Cardiac muscle cell (in vitro differentiated cells and primary cell): ENCODE data around the gene SDSL. TPM values are rescaled to one million over a fixed set of nuclear protein-coding genes. Genes with fewer than 3 reads are reported as not detected.

Experiments
- DNase-seq, 2 donors: peaks; one replicate each; pipeline versions ENCODE4 v3.0.0 to v3.0.0-alpha.2; 2010 to 2017; ENCODE audit warnings: low read depth in 1 of 2, low spot score in 1 of 2
- H3K27ac ChIP-seq: fragments of 200-600 bp; sonication (generic); 2 replicates; pipeline ENCODE4 v1.5.1; 2016
- H3K27me3 ChIP-seq: fragments of 200-600 bp; sonication (generic); 2 replicates; pipeline ENCODE4 v1.6.0; 2016; ENCODE audit warnings: control low read depth
- H3K36me3 ChIP-seq: fragments of 200-600 bp; sonication (generic); 2 replicates; pipeline ENCODE4 v1.5.1; 2016; ENCODE audit warnings: control low read depth
- H3K4me1 ChIP-seq: fragments of 200-600 bp; sonication (generic); 2 replicates; pipeline ENCODE4 v1.8.1; 2017; ENCODE audit warnings: low read depth, mild to moderate bottlenecking, mixed run types
- H3K4me3 ChIP-seq: fragments of 200-600 bp; sonication (generic); 2 replicates; pipeline ENCODE4 v1.5.1; 2016; ENCODE audit warnings: mild to moderate bottlenecking
- H3K9me3 ChIP-seq: fragments of 200-600 bp; sonication (generic); 2 replicates; pipeline ENCODE4 v1.5.1; 2017; ENCODE audit warnings: low read depth, mild to moderate bottlenecking, control low read depth
- CTCF ChIP-seq: IDR thresholded peaks from 2 replicates; pipeline ENCODE4 v1.5.1; 2012; ENCODE audit warnings: low read depth, mild to moderate bottlenecking, low read length
- polyA plus RNA-seq: library from polyadenylated mRNA; unstranded; fragments of >200 nt; fragmentation: Nextera tagmentation; extraction: Ambion mirVana; gene quantifications from 2 replicates; pipeline ENCODE4 v1.2.1, GENCODE V29; 2016
- total RNA-seq: library from RNA; depleted of rRNA; stranded (reverse); fragments of >200 nt; gene quantifications from 2 replicates; pipeline ENCODE4 v1.2.3, GENCODE V29; 2016

SDSL gene
- total and polyA plus RNA-seq, 2 experiments from 2014 or later: 13.2 to 14.6 TPM

GRCh38 chr12:113456199-113456598, 34.0 kb downstream of the SDSL start:
- Histone ChIP-seq H3K9me3 (no peaks in the 10 kb centered on the region), H3K27ac (no peak overlapping the region), H3K27me3 (peaks cover 72% of the 10 kb centered on the region), H3K4me1 (no peaks in the 10 kb centered on the region), H3K36me3 (no peaks in the 10 kb centered on the region), H3K4me3 (no peak overlapping the region)
- DNase-seq: no peak
- no peak for TF ChIP-seq CTCF

- Histone ChIP-seq H3K27me3 (peaks cover 77% of the 10 kb centered on the region), H3K27ac (no peak overlapping the region), H3K4me1 (no peaks in the 10 kb centered on the region), H3K4me3 (no peak overlapping the region), H3K36me3 (no peaks in the 10 kb centered on the region), H3K9me3 (no peaks in the 10 kb centered on the region)
- no peak for DNase-seq
- no peak for TF ChIP-seq CTCF
Measured at GRCh38 chr12:113456761-113457160, 34.6 kb downstream of the SDSL start.

- no peak for TF ChIP-seq CTCF
- H3K9me3 ChIP-seq: no peaks in the 10 kb centered on the region
- H3K27me3 ChIP-seq: peaks cover 77% of the 10 kb centered on the region
- H3K4me3 ChIP-seq: no peak overlapping the region
- no peak overlapping the region for H3K27ac ChIP-seq
- H3K36me3 ChIP-seq: no peaks in the 10 kb centered on the region
- H3K4me1 ChIP-seq: no peaks in the 10 kb centered on the region
- DNase-seq: no peak
Measured at GRCh38 chr12:113457185-113457584, 35.0 kb downstream of the SDSL start.

GRCh38 chr12:113457710-113458109, 35.5 kb downstream of the SDSL start:
- DNase-seq: no peak
- no peak for TF ChIP-seq CTCF
- Histone ChIP-seq H3K4me3 (no peak overlapping the region), H3K36me3 (no peaks in the 10 kb centered on the region), H3K9me3 (no peaks in the 10 kb centered on the region), H3K27me3 (peaks cover 77% of the 10 kb centered on the region), H3K27ac (no peak overlapping the region), H3K4me1 (no peaks in the 10 kb centered on the region)

GRCh38 chr12:113459981-113460380, 37.8 kb downstream of the SDSL start:
- no peaks in the 10 kb centered on the region for H3K4me1 ChIP-seq
- DNase-seq: no peak
- H3K9me3 ChIP-seq: no peaks in the 10 kb centered on the region
- no peaks in the 10 kb centered on the region for H3K36me3 ChIP-seq
- H3K27me3 ChIP-seq: peaks cover 94% of the 10 kb centered on the region
- no peak overlapping the region for H3K27ac ChIP-seq
- no peak for TF ChIP-seq CTCF
- no peak overlapping the region for H3K4me3 ChIP-seq

GRCh38 chr12:113461666-113462065, 39.5 kb downstream of the SDSL start:
- H3K27ac ChIP-seq: no peak overlapping the region

More at GRCh38 chr12:113461666-113462065, 39.5 kb downstream of the SDSL start:
- H3K9me3 ChIP-seq: no peaks in the 10 kb centered on the region
- H3K27me3 ChIP-seq: peaks cover 100% of the 10 kb centered on the region
- peak; percentile 13 to 36 for DNase-seq
- no peaks in the 10 kb centered on the region for H3K36me3 ChIP-seq
- H3K4me3 ChIP-seq: no peak overlapping the region
- TF ChIP-seq CTCF: peak; percentile 66
- H3K4me1 ChIP-seq: no peaks in the 10 kb centered on the region
